SK-N-SH treated with all-trans-retinoic acid at 6 μM for 48 hours (cell line): ENCODE data around the gene MYH9.

ENCODE experiments used
- ATAC-seq: fragments of 200-7000 bp; cut with Tn5 transposase; 3 replicates; pipeline ENCODE4 v1.9.1; 2020; ENCODE audit warnings: mild to moderate bottlenecking, moderate library complexity
- ARNTL ChIP-seq: fragments of 450-650 bp; formaldehyde crosslinking; IDR thresholded peaks from 2 replicates; pipeline ENCODE4 v1.5.0; 2020; ENCODE audit warnings: low read depth, mild to moderate bottlenecking, moderate library complexity, borderline replicate concordance
- BACH2 ChIP-seq: fragments of 250-450 bp; sonication (Bioruptor Pico); IDR thresholded peaks from 2 replicates; pipeline ENCODE4 v1.9.0; 2021; ENCODE audit warnings: mild to moderate bottlenecking, borderline replicate concordance
- CSDC2 ChIP-seq: fragments of 250-450 bp; sonication (Bioruptor Pico); IDR thresholded peaks from 2 replicates; pipeline ENCODE4 v1.5.0; 2020; ENCODE audit warnings: mild to moderate bottlenecking, moderate library complexity
- ESRRG ChIP-seq: fragments of 250-450 bp; sonication (Bioruptor Pico); IDR thresholded peaks from 2 replicates; pipeline ENCODE4 v1.6.1; 2021; ENCODE audit warnings: mild to moderate bottlenecking
- GLIS3 ChIP-seq: fragments of 250-450 bp; sonication (Bioruptor Pico); IDR thresholded peaks from 2 replicates; pipeline ENCODE4 v1.5.0; 2020; ENCODE audit warnings: mild to moderate bottlenecking, moderate library complexity
- POU6F1 ChIP-seq: fragments of 250-450 bp; sonication (Bioruptor Pico); IDR thresholded peaks from 2 replicates; pipeline ENCODE4 v1.8.0; 2021; ENCODE audit warnings: low read depth, mild to moderate bottlenecking, moderate library complexity, borderline replicate concordance
- PPARA ChIP-seq: fragments of 250-450 bp; sonication (Bioruptor Pico); IDR thresholded peaks from 2 replicates; pipeline ENCODE4 v1.5.0; 2020; ENCODE audit warnings: mild to moderate bottlenecking, borderline replicate concordance
- RARB ChIP-seq: fragments of 250-450 bp; sonication (Bioruptor Pico); IDR thresholded peaks from 2 replicates; pipeline ENCODE4 v1.8.0; 2021; ENCODE audit warnings: mild to moderate bottlenecking, moderate library complexity
- TCF4 ChIP-seq: fragments of 250-450 bp; sonication (Bioruptor Pico); IDR thresholded peaks from 2 replicates; pipeline ENCODE4 v1.8.0; 2021; ENCODE audit warnings: mild to moderate bottlenecking, moderate library complexity, borderline replicate concordance
- TOX ChIP-seq: fragments of 250-450 bp; sonication (Bioruptor Pico); IDR thresholded peaks from 2 replicates; pipeline ENCODE4 v1.8.0; 2021; ENCODE audit warnings: mild to moderate bottlenecking, moderate library complexity, borderline replicate concordance
- TSHZ2 ChIP-seq: fragments of 250-450 bp; sonication (Bioruptor Pico); IDR thresholded peaks from 2 replicates; pipeline ENCODE4 v1.5.0; 2020; ENCODE audit warnings: mild to moderate bottlenecking, moderate library complexity
- ZFP3 ChIP-seq: fragments of 250-450 bp; sonication (Bioruptor Pico); IDR thresholded peaks from 2 replicates; pipeline ENCODE4 v1.5.0; 2020; ENCODE audit warnings: mild to moderate bottlenecking, moderate library complexity
- ZFP30 ChIP-seq: fragments of 450-650 bp; formaldehyde crosslinking; IDR thresholded peaks from 2 replicates; pipeline ENCODE4 v1.5.0; 2022; ENCODE audit warnings: mild to moderate bottlenecking, moderate library complexity
- ZNF565 ChIP-seq: fragments of 450-650 bp; formaldehyde crosslinking; conservative IDR thresholded peaks from 2 replicates; pipeline ENCODE4 v1.5.0; 2020; ENCODE audit warnings: low read depth, mild to moderate bottlenecking, moderate library complexity
- ZNF8 ChIP-seq: fragments of 450-650 bp; formaldehyde crosslinking; IDR thresholded peaks from 2 replicates; pipeline ENCODE4 v1.5.0; 2020; ENCODE audit warnings: mild to moderate bottlenecking, moderate library complexity
- TF ChIP-seq, protein P1 (sequence below): fragments of 250-450 bp; sonication (Bioruptor Pico); IDR thresholded peaks from 2 replicates; pipeline ENCODE4 v1.8.0; 2020; ENCODE audit warnings: mild to moderate bottlenecking, moderate library complexity, borderline replicate concordance
- TF ChIP-seq, protein P2 (sequence below): fragments of 250-450 bp; sonication (Bioruptor Pico); IDR thresholded peaks from 2 replicates; pipeline ENCODE4 v1.5.1; 2020; ENCODE audit warnings: low read depth, mild to moderate bottlenecking, moderate library complexity

The MYH9 gene

GRCh38 chr22:36259615-36260300 is 128.0 kb downstream of the MYH9 start:
- ATAC-seq = no peak
- TF ChIP-seq ARNTL (no peak), ZFP30 (CRISPR knock-in tag) (no peak), BACH2 (CRISPR knock-in tag) (no peak), ZNF8 (no peak), TCF4 (CRISPR knock-in tag) (no peak), TSHZ2 (CRISPR knock-in tag) (no peak), TOX (no peak), CSDC2 (CRISPR knock-in tag) (no peak), POU6F1 (CRISPR knock-in tag) (no peak)
- TF ChIP-seq, protein P1, sequence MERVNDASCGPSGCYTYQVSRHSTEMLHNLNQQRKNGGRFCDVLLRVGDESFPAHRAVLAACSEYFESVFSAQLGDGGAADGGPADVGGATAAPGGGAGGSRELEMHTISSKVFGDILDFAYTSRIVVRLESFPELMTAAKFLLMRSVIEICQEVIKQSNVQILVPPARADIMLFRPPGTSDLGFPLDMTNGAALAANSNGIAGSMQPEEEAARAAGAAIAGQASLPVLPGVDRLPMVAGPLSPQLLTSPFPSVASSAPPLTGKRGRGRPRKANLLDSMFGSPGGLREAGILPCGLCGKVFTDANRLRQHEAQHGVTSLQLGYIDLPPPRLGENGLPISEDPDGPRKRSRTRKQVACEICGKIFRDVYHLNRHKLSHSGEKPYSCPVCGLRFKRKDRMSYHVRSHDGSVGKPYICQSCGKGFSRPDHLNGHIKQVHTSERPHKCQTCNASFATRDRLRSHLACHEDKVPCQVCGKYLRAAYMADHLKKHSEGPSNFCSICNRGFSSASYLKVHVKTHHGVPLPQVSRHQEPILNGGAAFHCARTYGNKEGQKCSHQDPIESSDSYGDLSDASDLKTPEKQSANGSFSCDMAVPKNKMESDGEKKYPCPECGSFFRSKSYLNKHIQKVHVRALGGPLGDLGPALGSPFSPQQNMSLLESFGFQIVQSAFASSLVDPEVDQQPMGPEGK = no peak
- TF ChIP-seq, protein P2, sequence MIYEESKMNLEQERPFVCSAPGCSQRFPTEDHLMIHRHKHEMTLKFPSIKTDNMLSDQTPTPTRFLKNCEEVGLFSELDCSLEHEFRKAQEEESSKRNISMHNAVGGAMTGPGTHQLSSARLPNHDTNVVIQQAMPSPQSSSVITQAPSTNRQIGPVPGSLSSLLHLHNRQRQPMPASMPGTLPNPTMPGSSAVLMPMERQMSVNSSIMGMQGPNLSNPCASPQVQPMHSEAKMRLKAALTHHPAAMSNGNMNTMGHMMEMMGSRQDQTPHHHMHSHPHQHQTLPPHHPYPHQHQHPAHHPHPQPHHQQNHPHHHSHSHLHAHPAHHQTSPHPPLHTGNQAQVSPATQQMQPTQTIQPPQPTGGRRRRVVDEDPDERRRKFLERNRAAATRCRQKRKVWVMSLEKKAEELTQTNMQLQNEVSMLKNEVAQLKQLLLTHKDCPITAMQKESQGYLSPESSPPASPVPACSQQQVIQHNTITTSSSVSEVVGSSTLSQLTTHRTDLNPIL = no peak

DNA sequence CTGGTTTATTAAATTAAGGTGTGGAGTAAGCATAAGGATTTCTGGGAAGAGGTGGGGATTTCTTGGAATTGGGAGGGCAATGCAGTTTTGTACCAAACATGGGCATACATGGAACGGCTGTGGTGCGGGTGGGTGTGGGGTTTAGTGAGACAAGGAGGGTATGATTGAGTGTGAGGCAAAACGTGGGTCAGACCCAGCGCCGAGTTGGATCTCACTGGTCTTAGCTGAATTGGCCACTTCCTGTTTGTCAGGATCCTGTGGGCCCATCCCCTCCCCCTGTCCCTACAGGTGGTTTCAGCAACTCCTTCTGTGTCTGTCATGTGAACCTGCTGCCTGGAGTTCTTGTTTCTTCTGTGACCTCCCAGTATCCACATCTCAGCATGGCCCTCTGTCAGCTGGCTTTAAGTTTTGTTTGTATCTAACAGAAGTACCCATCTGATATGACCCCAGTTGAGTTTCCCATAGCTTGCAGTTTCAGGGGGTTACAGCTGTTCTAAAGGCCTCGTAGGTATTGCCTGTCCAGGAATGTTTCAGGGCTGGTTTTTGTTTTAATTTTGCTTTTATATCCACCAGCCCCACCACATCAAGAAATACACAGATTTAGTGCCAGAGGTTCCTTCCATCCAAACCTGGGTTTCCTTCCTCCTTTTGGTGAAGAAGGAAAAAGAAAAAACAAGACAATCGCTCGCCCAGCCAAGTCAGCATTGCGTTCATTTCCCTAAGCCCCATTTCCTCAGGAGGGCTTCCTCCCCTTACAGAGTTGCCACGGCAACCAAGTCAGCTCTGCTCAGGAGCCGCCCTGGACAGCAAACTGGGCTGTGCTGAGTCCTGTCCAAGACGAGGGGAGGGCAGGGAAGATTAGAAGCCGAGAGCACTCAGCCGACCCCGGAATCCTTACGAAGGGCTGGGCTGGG is 128.8 kb downstream of the MYH9 start:
- TF ChIP-seq ZFP3 (CRISPR knock-in tag) (no peak), GLIS3 (CRISPR knock-in tag) (no peak), ARNTL (no peak), ESRRG (no peak), ZNF565 (CRISPR knock-in tag) (no peak), PPARA (CRISPR knock-in tag) (no peak), RARB (no peak)
- TF ChIP-seq, protein P1 = no peak
- TF ChIP-seq, protein P2 = no peak
- ATAC-seq = peak; percentile 12; the same call in 1 of the 3 replicates
